GM23338 (cell line): ENCODE measurements around the gene VDR.

ENCODE experiments used
- CREB1 ChIP-seq: fragments of 250-450 bp; sonication (Bioruptor Pico); IDR thresholded peaks from 2 replicates; pipeline ENCODE4 v1.5.0; 2020; ENCODE audit warnings: low read depth, mild to moderate bottlenecking, moderate library complexity
- CTCF ChIP-seq, 2 experiments: fragments of 200-600 bp in 1 of 2; sonication (generic) in 1 of 2; conservative IDR thresholded peaks; 2 replicates each; pipeline versions ENCODE4 v1.5.1 to v1.6.1; 2016 to 2017; ENCODE audit warnings: antibody characterized with exemption in 2 of 2, low read depth in 2 of 2, mild to moderate bottlenecking in 2 of 2, moderate library complexity in 1 of 2
- EZH2 ChIP-seq: fragments of 200-600 bp; sonication (generic); IDR thresholded peaks from one replicate; pipeline ENCODE4 v1.8.0; 2017; ENCODE audit warnings: antibody characterized with exemption, mild to moderate bottlenecking, low read depth; ENCODE audit not compliant: unreplicated experiment
- EZH2phosphoT487 ChIP-seq: fragments of 200-600 bp; sonication (generic); IDR thresholded peaks from one replicate; pipeline ENCODE4 v1.8.1; 2018; ENCODE audit warnings: antibody characterized with exemption; ENCODE audit not compliant: unreplicated experiment
- JUNB ChIP-seq: IDR thresholded peaks from one replicate; pipeline ENCODE4 v1.6.1; 2016; ENCODE audit warnings: antibody characterized with exemption; ENCODE audit not compliant: unreplicated experiment
- NANOG ChIP-seq: IDR thresholded peaks from 2 replicates; pipeline ENCODE4 v1.6.1; 2016; ENCODE audit warnings: antibody characterized with exemption, borderline replicate concordance
- POLR2AphosphoS5 ChIP-seq: IDR thresholded peaks from 2 replicates; pipeline ENCODE4 v1.6.1; 2016; ENCODE audit warnings: antibody characterized with exemption, low read depth
- REST ChIP-seq: IDR thresholded peaks from one replicate; pipeline ENCODE4 v1.6.1; 2018; ENCODE audit warnings: antibody characterized with exemption; ENCODE audit not compliant: unreplicated experiment
- ZNF114 ChIP-seq: fragments of 250-450 bp; sonication (Bioruptor Pico); IDR thresholded peaks from 2 replicates; pipeline ENCODE4 v1.5.0; 2020; ENCODE audit warnings: mild to moderate bottlenecking, moderate library complexity

GRCh38 chr12:47841910-47842309 lies 62.9 kb downstream of the VDR start:
- no peak for TF ChIP-seq CTCF (conservative IDR thresholded peaks at IDR 0.05; ENCODE audit: low read depth in 2 of 2)
- TF ChIP-seq POLR2AphosphoS5, result no peak
- no peak for TF ChIP-seq EZH2
- no peak for TF ChIP-seq EZH2phosphoT487
- TF ChIP-seq CREB1 (CRISPR knock-in tag), result no peak
- no peak for TF ChIP-seq JUNB
- no peak for TF ChIP-seq REST
- no peak for TF ChIP-seq NANOG
- TF ChIP-seq ZNF114 (CRISPR knock-in tag), result no peak
